GM21360 (cell line): ENCODE measurements around the gene SSH2.

ENCODE experiments used
- ATAC-seq: cut with Tn5 transposase; IDR thresholded peaks from one replicate; pipeline ENCODE4 v1.9.1; 2021; ENCODE audit warnings: mild to moderate bottlenecking, moderate library complexity; ENCODE audit not compliant: unreplicated experiment

Gene SSH2

DNA sequence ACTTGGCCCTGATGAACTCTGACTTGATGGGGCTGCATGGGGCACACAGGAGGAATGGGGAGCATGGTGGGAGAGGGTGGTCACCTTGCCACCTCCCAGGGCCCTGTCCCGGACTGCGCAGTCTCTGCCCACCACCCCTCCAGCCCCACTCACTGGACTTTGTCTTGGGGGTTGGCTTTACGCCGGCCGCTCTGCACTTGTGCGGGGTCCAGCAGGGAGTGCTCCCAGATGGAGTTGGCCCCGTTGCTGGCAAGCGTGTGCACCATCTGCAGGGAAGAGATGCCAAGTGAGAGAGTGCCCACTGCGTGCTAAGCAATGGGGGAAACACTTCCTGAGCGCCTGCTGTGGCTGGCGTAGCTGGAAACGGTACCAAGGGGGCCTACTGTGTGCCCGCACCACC lies 347.3 kb downstream of the SSH2 start:
- ATAC-seq: no peak

DNA sequence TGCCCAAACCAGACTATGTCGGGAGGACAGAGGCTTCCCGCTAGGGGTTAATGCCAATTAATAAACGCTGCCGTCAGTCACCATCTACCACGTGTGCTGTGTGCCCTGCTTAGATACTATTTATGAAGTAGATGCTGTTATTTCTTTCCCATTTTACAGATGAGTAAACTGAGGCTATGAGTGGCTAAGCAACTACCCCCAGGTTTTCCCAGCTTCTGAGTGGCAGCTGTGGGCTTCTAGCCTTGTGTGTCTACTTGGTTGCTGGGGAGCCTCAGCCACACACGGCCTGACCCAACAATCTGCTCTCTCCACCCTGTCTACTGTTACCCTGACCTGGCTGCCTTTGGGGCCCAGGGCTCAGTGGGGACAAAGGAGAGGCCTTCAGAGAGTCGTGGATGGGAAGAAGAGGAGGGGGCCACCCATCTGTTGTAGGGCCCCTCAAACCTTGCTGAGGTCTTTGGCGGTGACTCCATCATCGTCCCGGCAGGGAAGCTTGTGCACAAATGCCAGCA lies 347.7 kb downstream of the SSH2 start:
- no peak for ATAC-seq

DNA sequence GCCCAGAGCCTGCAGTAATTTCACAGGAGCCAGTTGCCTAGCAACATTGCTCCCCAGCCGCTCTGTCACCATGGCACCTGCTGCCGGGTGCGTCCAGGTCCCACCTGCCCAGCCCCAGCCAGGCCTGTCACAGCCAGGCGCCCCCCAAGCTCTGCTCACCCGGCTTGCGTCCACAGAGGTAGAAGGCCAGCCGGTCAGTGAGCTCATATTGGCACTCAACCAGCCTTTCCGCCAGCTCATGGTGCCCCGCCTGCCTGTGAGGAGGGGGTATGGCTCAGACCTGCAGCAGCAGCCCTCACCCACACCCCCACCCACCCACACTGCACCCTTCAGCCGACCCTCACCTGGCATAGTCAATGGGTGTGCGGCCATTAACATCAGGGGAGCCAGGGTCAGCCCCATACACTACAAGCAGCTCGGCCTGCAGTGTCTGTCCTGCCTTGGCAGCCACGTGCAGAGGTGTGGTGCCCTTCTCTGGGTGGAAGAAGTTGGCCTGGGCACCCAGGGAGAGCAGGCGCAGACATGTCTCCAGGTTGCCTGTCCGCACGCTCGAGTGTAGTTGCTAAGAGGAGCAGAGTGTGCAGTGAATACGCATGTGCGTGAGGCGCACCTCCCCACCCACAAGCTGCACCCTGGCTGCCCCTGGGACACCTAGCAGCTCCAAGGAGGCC lies 348.3 kb downstream of the SSH2 start:
- no peak for ATAC-seq

DNA sequence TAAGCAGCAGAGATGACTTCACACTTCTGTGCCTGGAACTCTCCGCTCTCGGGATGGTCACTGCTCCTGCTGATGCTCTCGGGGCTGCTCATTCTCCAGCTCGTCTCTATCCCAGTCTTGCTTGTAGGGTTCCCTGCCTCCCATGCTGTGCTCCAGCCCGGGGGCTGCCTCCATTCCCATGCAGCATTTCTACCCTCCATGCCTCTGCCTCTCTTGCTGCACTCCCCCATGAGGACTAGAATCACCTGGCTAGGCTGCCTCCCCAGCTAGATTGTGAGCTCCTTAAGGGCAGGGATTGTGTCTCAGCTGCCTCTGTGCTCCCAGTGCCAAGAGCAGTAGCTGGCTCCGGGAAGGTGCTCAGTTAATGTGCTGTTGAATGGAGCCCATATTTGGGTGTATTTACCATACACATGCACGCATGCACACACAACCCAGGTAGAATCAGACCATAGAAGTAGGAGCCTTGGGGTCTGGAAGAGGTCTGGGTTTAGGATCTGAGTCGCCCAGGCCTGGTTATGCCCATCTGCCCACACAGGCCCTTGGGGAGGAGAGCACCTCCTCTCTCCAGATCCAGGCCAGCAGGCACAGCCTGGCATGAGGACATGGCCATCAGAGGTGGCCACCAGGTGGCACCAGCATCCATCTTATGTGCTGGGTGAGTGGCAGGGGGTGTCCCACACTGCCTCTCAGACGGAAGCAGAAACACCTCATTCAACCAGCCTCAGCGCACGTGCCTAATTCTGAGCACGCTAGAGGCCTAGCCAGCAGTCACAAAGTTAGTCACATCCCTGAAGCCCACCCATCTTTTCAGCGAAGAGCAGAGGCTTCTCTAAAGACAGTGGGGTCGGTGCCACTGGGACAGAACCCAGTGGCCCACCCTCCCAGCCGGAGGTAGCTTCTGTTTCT lies 349.9 kb downstream of the SSH2 start:
- peak; percentile 74 for ATAC-seq

DNA sequence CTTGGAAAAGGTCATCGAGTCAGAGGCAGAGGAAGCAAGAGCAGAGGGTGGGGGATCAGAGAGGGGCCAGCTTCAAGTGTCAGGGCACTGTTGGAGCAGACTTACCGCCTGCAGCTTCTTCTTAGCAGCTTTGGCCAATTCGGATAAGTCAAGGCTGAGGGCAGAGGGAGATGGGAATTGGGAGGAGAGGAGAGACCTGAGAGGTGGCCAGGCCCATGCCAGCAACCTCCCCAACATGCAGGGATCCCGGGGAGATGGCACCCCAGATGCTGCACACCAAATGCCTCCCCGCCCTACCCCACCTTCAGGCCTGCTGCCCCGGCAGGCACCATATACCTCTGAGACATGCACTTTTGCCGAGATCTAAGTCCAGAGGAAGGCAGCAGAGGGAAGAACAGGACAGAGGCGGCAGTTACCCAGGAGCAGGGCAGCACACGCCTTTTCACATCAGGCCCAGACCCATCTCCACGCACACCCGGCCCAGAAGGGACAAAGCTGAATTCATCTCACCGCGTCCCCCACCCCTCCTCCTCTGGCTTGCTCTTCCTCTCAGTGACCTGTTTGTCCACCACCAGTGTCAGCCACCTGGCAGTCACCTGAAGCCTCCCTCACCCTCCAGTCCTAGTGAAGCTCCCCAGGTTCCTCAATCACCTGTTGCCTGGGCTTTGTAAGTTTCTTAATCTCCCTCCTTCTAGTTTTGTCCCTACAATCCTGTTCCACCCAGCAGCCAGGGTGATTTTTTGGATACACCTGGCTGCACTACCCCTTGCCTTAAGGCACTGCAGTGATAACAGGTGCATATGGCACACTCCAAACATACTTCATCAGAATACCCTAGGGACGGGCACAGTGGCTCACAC lies 351.2 kb downstream of the SSH2 start:
- no peak for ATAC-seq

DNA sequence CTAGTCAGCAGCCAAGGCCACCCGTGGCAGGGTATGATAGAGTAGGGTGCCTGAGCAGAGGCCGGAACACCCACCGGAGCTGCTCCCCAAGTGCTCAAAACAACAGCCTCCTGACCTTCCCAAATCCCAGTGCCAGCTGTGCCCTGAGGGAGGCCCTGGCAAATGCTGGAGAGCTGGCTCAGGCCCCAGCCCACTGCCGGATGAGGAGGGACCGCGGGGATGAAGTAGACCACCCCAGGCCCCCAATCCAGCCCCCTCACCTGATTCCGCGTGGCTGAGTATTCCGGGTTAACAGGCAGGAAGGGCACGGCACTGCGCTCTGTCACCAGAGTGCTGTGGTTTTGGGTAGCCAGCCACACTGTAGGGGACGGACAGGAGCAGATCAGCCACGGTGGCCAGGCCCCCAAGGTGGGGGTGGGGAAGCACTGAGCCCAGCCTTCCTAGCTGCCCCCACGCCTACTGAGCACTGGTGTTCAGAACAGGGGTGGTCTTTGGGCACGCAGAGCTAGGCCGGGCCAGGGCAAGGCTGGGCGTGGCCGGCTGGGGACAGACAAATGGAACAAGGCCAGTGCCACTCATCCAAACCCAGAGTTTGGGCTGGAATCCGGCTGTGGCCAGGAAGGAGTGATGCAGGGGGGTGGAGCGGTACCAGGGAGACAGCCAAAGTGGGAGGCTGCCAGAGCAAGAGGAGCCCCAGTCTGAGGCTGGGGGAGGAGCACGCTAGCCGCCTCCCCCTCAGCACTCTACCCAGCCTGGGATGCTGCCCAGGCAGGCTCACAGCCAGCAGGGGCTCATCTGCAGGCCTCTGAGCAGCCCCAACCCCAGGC lies 352.4 kb downstream of the SSH2 start:
- no peak for ATAC-seq

DNA sequence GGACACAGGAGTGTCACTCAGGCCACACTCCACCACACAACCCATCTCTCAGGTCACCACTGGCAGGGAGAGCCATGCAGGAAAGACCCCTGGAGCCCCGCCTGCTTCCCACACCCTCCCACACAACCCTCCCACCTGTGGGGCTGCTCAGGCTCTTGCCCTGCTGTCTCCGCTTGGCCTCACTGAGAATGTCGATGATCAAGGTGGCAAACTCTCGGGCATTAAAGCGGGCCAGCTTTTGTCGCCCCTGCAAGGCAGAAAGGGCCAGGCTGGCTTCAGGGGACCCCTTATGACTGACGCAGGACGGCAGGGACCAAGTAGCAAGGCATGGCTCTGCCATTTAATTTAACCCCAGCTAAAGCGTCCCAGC lies 353.0 kb downstream of the SSH2 start:
- ATAC-seq: no peak

DNA sequence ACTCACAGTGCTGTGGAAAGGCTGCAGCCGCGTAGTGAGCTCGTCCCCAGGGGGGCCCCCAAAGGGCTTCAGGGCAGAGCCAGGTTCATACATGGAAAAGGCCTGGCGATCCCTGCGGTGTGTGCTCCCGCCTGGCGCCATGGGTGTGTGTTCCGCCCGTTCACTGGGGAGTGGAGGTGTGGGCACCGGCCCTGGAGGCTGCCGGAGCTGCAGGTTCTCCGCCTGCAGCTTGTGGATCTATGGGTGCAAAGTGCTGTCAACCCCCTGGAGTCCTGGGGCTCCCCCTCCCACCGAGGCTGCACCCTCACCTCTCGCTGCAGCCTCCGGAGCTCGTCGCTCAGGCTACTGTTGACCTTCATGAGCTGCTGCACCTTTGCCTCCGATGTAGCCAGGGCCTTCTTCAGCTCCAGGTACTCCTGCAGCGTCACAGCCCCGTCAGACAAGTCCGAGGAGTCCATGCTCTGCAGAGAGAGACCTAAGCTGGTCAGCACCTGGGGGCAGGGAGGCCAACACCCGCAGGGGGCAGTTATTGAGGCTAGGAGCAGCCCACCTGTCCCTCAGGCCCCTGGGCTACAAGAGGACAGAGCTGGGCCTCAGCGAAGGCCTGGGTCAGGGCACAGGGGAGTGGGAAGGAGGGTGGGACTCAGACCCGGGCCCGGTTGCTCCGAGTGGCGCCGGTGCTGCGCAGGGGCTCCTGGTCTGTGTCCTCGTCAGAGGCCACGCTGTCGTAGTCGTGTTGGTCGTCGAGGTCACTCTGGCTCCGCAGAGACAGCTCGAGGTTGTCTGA lies 353.6 kb downstream of the SSH2 start:
- ATAC-seq: no peak
